ENCODE results near the gene AQP10. TPM values are rescaled to one million over a fixed set of nuclear protein-coding genes. Genes with fewer than 3 reads are reported as not detected.
"Not testable (repeated sequence)": the region's sequence is repeated elsewhere in the genome, so short reads cannot be mapped to it uniquely, and the experiment has no call there.

Gene AQP10
- total RNA-seq, 1 experiment from 2014 or later: 0.50 TPM

DNA sequence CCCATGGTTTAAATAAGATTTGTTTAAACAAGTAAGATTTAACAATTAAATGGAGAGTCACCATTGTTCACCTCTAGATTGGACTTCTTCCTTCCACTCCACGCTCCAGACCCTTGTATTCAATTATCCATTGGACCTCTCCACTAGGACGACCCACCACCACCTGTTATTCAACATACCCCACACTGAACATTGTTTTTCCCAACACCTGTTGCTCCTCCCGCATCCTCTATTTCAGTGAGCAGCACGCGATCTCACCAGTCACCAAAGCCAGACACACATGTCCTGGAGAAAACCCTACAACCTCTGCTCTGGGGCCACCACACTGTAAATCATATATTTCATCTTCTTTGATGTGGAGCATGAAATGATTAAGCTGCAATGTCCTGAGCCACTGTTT lies 33.1 kb downstream of the AQP10 start:
- POLR2A ChIA-PET: no interaction called here
- H3K4me3 Mint-ChIP-seq (ENCODE audit: unreplicated experiment): peak overlapping the region; percentile 86

GRCh38 chr1:154358519-154358918 lies 37.6 kb downstream of the AQP10 start:
- Mint-ChIP-seq H3K36me3 (ENCODE audit: insufficient read depth, unreplicated experiment) (no peaks in the 10 kb centered on the region), H3K9me3 (ENCODE audit: unreplicated experiment) (no peaks in the 10 kb centered on the region), H3K4me1 (ENCODE audit: low read depth, unreplicated experiment) (peaks cover 9% of the 10 kb centered on the region), H3K4me3 (ENCODE audit: unreplicated experiment) (no peak overlapping the region), H3K27ac (ENCODE audit: unreplicated experiment) (no peak overlapping the region), H3K27me3 (ENCODE audit: insufficient read depth, unreplicated experiment) (no peaks in the 10 kb centered on the region)
- intact Hi-C loops (cut with micrococcal nuclease; ENCODE audit: unreplicated experiment): no loop called here
- ChIA-PET CTCF (no interaction called here), POLR2A (no interaction called here)
- BruUV-seq (replicated peaks): no TSS peak
- Histone ChIP-seq H3K4me1 (peaks cover 22% of the 10 kb centered on the region), H3K4me3 (ENCODE audit: low read depth, low read length) (no peak overlapping the region), H3K27me3 (replicated peaks; ENCODE audit: control insufficient read depth, insufficient read depth, low read length) (no peaks in the 10 kb centered on the region), H3K9me3 (no peaks in the 10 kb centered on the region), H3K36me3 (ENCODE audit: control insufficient read depth, insufficient read depth, low read length) (no peaks in the 10 kb centered on the region)
- TF ChIP-seq CTCF (IDR thresholded peaks at IDR 0.05; ENCODE audit: insufficient read depth in 1 of 2, low read depth in 1 of 2, low read length in 1 of 2, severe bottlenecking in 1 of 2, unreplicated experiment in 1 of 2): no peak
- DNase-seq: no peak

More for the DNA sequence above, 33.1 kb downstream of the AQP10 start:
- no TSS peak for BruUV-seq (replicated peaks)
- no peaks in the 10 kb centered on the region for H3K9me3 ChIP-seq
- H3K4me1 ChIP-seq: peaks cover 25% of the 10 kb centered on the region
- no peaks in the 10 kb centered on the region for H3K36me3 ChIP-seq (ENCODE audit: control insufficient read depth, insufficient read depth, low read length)
- Mint-ChIP-seq H3K4me1 (ENCODE audit: low read depth, unreplicated experiment) (peaks cover 20% of the 10 kb centered on the region), H3K27me3 (ENCODE audit: insufficient read depth, unreplicated experiment) (no peaks in the 10 kb centered on the region), H3K36me3 (ENCODE audit: insufficient read depth, unreplicated experiment) (peaks cover 5% of the 10 kb centered on the region), H3K27ac (ENCODE audit: unreplicated experiment) (peak overlapping the region; percentile 86), H3K9me3 (ENCODE audit: unreplicated experiment) (no peaks in the 10 kb centered on the region)
- DNase-seq: no peak
- intact Hi-C loops (cut with micrococcal nuclease; ENCODE audit: unreplicated experiment): loop anchor here (1.0 to 5.0 kb wide), 4 partner anchors 19 to 193 kb away; partner anchors contain the start of gene IL6R
- TF ChIP-seq CTCF (IDR thresholded peaks at IDR 0.05; ENCODE audit: insufficient read depth in 1 of 2, low read depth in 1 of 2, low read length in 1 of 2, severe bottlenecking in 1 of 2, unreplicated experiment in 1 of 2): no peak
- H3K27me3 ChIP-seq (replicated peaks; ENCODE audit: control insufficient read depth, insufficient read depth, low read length): no peaks in the 10 kb centered on the region
- H3K4me3 ChIP-seq (ENCODE audit: low read depth, low read length): no peak overlapping the region
- CTCF ChIA-PET: interaction anchor here (0.7 to 2.6 kb wide), 4 partner anchors 19 to 155 kb away, joined by 3 to 16 read pairs (median 6); no protein-coding TSS in a partner anchor

- Mint-ChIP-seq H3K36me3 (ENCODE audit: insufficient read depth, unreplicated experiment) (no peaks in the 10 kb centered on the region), H3K9me3 (ENCODE audit: unreplicated experiment) (no peaks in the 10 kb centered on the region), H3K27me3 (ENCODE audit: insufficient read depth, unreplicated experiment) (no peaks in the 10 kb centered on the region), H3K4me1 (ENCODE audit: low read depth, unreplicated experiment) (no peaks in the 10 kb centered on the region), H3K4me3 (ENCODE audit: unreplicated experiment) (no peak overlapping the region), H3K27ac (ENCODE audit: unreplicated experiment) (no peak overlapping the region)
- no peak for DNase-seq
- no peaks in the 10 kb centered on the region for H3K9me3 ChIP-seq
- POLR2A ChIA-PET: no interaction called here
- H3K36me3 ChIP-seq (ENCODE audit: control insufficient read depth, insufficient read depth, low read length): no peaks in the 10 kb centered on the region
- no peaks in the 10 kb centered on the region for H3K27me3 ChIP-seq (replicated peaks; ENCODE audit: control insufficient read depth, insufficient read depth, low read length)
- no peak for TF ChIP-seq CTCF (IDR thresholded peaks at IDR 0.05; ENCODE audit: insufficient read depth in 1 of 2, low read depth in 1 of 2, low read length in 1 of 2, severe bottlenecking in 1 of 2, unreplicated experiment in 1 of 2)
- H3K4me3 ChIP-seq (ENCODE audit: low read depth, low read length): no peak overlapping the region
- H3K4me1 ChIP-seq: peaks cover 9% of the 10 kb centered on the region
- CTCF ChIA-PET: no interaction called here
- BruUV-seq (replicated peaks): no TSS peak
- intact Hi-C loops (cut with micrococcal nuclease; ENCODE audit: unreplicated experiment): no loop called here
Observed at GRCh38 chr1:154360288-154360687, 39.4 kb downstream of the AQP10 start.

DNA sequence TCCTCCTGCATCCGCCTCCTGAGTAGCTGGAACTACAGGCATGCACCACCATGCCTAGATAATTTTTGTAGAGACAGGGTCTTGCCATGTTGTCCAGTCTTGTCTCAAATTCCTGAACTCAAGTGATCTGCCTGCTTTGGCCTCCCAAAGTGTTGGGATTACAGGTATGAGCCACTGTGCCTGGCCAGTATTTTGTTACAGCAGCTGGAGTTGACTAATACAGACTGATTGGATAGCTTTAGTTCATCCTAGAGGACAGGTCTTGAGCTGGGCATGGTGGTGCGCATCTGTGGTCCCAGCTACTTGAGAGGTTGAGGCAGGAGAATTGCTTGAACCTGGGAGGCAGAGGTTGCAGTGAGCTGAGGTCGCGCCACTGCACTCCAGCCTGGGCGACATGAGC lies 40.0 kb downstream of the AQP10 start:
- H3K9me3 ChIP-seq; H3K27me3 ChIP-seq (replicated peaks; ENCODE audit: control insufficient read depth, insufficient read depth, low read length); BruUV-seq (replicated peaks); H3K4me3 ChIP-seq (ENCODE audit: low read depth, low read length); H3K27ac Mint-ChIP-seq (ENCODE audit: unreplicated experiment); H3K4me1 Mint-ChIP-seq (ENCODE audit: low read depth, unreplicated experiment); H3K27me3 Mint-ChIP-seq (ENCODE audit: insufficient read depth, unreplicated experiment); H3K36me3 ChIP-seq (ENCODE audit: control insufficient read depth, insufficient read depth, low read length); H3K4me3 Mint-ChIP-seq (ENCODE audit: unreplicated experiment); POLR2A ChIA-PET; intact Hi-C loops (cut with micrococcal nuclease; ENCODE audit: unreplicated experiment); H3K36me3 Mint-ChIP-seq (ENCODE audit: insufficient read depth, unreplicated experiment); H3K9me3 Mint-ChIP-seq (ENCODE audit: unreplicated experiment); DNase-seq; H3K4me1 ChIP-seq: not testable (repeated sequence)
- CTCF ChIA-PET: interaction anchor here (0.6 kb wide), 1 partner anchor 145 kb away, joined by 4 read pairs; no protein-coding TSS in a partner anchor

Measured in Caco-2 (cell line).